NCI-H446 (cell line): ENCODE data around the gene KCNT1.

Source experiments
- DNase-seq, 2 experiments: peaks; one replicate each; lab custom pipeline; 2025; lab: John Stamatoyannopoulos, UW

KCNT1 gene

DNA sequence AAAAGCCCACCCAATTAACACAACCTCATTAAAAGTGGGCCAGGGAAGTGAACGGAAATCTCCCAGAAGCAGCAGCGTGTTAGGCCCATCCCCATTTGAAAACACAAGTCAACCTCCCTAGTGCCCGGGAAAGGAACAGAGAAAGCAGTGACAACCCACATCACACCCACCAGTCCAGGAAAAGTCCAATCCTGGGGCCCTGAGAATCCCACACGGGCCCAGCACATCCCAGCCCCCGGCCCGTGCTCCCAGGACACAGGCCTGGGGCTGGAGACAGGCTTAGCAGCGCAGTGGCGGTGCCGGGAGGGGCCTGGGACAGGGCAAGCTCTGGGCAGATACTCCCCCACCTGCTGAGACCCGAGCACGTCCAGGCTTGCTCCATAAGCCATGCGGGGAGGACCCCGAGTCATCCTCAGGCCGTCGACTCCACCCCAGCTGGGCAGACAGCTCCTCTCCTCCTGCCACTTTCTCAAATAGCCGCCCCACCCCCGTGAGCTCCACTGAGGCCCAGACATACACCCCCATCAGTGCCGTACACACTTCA, 101.0 kb downstream of the KCNT1 start:
- no peak for DNase-seq

DNA sequence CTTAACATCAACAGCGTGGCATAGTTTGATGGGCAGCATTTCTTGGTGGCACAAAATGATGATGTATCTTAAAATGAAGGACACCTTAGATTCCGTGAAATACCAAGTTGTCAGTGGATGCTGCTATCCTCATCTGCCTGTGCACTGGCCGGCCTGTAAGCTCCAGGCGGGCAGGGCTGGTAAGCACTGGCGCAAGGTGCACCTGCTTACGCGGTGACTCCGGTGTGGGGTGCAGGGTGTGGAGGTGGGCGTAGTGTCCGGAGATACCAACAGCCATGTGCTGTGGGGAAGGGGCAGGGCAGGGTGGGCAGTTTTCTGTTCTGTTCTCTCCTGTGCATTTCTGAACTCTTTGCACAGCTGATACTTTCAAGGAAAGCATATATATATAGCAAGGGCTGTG, 101.5 kb downstream of the KCNT1 start:
- DNase-seq: no peak

DNA sequence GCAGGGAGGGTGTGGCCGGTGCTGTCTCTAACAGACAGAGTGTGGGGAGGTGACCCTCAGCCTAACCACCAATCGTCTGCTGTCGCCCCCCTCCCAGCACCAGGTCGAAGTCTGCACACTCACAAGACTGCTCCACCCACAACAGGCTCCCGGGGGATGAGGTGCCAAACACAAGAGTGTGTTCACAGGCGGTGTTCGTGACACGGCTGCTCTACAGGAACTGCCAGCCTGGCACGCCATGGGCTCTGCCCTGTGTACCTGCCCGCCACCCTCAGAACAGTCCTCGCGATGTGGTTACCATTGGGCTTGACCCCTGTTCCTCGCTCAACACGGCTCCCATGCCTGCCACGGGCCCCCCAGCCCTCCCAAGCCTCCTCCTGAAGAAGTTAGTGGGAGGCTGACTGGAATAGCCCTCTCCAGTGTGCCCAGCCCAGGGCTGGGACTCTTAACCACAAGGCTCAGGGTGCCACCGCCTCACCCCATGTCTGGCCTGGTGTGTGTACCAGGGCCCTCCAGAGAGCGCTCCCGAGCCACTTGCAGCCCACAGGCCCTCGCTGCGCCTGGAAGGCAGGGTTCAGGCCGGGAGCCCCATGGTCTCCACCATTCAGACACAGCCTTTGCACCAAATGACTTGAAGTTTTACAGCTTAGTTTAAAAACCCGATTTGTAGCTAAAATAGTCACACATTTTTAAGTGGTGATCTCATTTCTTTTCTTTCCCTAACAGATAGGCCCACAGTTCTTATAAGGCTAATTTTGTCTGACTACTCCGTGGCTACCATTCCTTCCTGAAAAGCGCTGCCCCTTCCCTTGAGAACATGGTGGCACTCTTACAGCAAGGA, 102.8 kb downstream of the KCNT1 start:
- DNase-seq: no peak

DNA sequence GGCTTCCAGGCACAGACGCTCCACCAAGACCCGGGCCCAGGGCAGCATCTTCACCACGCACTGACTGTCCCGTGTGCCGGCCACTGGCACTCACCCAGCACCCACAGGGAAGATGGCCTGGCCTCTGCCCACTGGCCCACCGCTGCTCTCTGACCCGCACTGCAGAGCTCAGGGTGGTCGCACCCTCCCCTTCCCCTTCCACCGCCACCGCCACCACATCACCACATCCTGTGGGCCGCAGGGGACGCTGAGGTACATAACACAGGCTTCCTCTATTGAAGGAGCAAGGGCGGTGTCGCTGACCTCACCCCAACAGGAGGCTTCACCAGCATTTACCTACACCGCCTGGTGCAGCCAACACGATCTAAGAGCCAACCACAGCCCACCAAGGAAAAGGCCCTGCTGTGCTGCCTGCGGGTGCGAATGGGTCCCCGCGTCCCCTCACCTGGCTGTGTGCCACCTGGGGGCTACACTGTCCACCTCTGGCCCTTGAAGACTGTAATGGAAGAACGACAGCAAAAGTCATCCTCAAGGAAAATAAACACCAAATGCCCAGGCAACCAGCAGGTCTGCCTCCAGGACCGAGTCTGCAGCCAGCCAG, 103.5 kb downstream of the KCNT1 start:
- no peak for DNase-seq

DNA sequence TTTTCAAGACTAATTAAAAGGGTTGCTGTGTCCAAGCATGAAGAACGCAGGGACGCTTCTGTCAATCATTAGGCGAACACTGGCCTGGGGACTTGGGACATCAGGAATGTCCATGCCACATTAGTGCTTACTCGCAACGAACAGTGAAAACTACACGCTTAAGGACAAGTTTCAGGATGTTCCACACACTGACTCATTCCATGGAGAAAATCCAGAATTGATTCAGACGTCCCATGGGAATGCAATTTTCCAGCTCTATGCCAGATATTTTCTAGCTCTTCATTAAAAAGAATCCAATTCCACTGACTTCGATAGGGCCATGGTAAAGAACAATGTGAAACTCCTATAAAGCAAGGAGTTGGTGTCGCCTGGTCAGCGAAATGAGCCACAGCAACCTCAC, 107.2 kb downstream of the KCNT1 start:
- no peak for DNase-seq

DNA sequence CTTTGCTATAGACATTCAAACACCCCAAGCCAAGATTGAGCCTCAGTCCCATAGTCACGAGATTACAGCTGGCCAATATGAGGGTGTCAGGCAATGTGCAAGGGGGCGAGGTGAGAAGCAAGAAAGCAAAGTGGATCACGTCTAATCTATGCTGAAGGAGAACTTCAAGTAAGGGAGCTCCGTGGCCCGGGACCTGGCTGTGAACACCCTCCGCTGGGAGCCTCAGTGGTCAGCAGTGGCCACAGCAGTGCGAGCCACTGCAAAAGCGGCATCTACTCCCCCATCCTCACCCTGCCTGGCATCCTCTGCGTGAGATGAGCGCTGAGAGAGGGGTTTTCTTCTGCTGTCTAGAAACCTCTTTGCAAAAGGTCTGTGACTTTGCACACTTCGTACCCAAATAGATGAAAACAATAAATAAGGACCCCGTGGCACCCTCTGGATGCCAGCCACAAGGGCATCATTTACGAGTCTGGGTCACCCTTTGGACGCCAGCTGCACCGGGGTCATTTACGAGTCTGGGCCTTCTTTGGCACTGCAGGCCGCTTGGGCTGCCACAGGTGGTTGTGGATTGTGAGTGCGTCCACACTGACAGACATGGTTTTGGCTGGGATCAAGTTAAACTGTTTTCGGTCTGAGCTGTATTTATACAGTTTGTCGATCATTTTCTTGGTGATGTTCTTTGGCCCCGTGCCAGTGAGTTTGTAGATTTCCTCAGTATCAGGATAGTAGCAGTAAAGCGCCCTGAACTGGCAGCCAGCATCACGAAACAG, 109.0 kb downstream of the KCNT1 start:
- DNase-seq: no peak

DNA sequence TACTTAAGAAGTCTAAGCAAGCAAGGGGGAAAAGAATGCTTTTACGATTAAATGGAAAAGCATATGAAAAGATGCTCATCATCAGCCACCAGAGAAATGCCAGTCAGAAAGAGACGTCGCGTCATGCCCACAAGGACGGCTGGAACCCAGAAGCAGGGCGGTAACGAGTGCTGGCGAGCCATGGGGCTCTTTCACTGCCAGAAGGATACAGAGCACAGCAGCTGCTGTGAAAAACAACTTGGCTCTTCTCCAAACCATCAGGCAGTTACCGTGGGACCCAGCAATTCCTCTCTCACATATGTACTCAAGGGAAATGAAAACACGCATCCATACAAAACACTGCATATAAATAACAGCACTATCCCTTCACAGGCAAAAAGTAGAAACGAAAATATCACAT, 109.8 kb downstream of the KCNT1 start:
- DNase-seq: peak in 1 of 2 experiments; percentile 60

DNA sequence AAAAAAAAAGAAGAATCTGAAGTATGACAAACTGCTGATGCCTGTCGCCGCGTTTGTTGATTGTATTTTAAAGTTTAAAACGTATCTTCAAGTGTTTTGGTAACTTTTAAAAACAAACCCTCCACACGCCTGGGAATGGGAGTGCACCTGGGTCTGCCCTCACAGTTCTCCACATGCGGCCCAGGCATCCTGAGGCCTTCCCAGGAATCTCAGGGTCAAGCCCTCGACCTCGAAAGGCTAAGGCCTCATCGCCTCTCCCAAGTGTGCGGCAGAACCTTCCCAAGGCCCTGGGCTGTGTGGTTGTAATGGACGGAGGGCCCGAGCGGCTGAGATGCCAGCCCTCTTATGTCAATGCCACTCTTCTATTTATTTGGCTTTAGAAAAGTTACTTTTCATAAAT, 111.0 kb downstream of the KCNT1 start:
- DNase-seq: no peak

DNA sequence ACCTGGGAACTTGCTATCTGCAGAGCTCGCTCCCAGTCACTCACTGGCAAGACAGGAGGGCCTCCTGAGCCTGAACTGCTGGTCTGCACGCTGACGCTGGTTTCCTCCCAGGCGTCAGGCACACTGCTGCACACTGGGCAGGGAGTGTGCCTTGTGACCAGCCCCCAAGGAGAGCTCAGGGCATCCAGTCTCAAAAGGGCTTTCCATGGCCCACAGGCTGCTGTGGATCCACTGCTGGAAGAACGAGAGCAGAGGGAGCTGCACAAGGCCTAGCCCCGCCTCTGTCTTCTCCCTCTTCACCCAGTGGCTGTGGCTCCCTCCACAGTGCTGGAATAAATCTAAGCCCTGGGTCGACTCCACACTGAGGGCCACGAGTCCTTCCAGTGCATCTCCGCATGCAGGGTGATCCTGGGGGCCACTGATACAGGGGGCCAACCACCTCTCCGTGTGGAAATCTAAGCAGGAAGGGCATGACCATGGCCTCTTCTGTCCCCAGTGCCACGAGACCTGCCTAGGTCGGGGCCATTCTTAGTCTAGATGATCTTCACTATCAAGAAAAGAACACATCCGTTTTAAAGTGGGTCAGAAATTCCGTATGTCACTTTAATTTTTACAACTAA, 111.8 kb downstream of the KCNT1 start:
- DNase-seq: no peak

DNA sequence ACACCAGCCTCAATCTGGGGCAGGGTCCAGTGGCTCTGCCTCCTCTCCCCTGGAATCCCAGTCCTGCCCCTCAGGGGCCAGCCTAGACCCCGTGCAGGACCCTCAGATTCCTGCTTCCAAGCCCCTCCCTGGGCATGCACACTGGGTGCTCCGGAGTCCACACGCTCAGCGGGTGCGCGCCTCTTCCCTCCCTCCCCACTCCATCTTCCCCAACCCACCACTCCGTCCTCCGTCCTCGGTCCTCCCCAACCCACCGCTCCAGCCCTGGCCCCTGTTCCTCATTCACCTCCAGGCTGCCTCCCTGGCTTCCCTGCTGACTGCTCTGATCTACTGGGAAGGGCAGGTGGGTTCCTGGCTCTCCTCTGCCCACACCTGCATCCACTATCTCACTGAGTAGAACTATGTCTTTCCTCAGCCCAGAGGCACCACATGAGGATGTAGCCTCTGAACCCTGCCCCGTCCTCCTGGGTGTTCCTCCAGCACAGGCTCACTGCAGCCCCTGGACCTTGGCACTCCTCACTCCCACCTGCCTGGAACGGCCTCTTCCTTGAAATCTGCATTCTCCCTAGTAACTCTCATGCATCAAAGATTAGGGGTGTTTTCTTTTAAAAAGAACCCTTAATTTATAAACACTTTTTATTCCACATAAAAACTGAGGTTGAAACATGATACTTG, 112.6 kb downstream of the KCNT1 start:
- DNase-seq: no peak

DNA sequence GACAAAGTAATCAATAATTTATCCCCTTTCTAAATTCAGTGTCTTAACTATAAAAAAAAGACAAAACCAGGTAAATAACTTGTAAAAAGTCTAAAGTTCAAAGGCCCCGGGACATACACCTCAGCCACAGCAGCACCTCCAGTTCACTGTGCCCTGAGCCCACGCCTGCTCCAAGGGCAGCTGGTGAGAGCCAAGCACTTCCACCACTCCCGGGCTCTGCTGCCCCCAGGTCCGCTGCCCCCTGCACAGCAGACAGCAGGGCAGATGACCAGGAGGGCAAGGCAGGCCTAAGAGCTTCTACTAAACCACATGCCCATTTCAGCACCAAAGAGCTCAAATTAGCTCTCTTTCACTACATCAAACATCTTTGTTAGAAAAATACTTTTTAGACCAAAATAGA, 113.4 kb downstream of the KCNT1 start:
- DNase-seq: no peak

DNA sequence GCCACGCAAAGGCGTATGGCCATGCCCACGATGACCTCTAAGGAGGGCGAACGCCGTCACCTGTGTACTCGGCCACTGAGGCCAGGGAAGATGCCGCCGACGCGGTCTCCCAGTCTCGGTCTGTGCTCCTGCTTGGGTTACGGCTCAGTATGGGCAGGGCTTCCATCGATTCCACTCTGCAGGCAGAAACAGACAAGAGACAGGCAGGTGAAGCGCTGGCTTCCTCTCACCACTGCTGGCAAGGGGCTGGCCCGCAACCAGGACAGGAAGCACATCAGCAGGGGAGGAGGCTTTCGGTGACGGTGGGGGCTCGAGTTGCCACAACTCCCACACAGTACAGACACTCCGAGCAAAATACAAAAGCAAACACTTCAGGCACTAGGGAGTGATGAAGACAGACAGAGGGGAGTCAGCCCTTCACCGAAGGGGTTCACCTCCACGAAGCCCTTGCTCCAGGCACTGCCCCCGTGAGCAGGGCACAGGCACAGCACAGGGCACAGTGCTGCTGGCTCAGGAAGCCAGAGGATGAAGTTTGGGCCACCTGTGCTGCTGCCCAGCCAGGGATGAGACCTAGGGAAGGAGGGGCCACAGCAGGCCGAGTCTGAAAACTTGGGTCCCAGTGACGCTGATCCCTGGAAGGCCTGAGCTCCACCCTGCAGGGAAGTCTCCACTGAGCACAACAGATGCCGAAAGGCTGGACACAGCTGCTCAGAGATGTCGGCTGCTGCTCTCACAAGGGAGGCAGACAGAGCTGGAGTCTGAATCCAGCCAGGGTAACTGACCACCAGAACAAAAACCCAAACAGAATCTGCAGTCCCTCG, 114.1 kb downstream of the KCNT1 start:
- no peak for DNase-seq

DNA sequence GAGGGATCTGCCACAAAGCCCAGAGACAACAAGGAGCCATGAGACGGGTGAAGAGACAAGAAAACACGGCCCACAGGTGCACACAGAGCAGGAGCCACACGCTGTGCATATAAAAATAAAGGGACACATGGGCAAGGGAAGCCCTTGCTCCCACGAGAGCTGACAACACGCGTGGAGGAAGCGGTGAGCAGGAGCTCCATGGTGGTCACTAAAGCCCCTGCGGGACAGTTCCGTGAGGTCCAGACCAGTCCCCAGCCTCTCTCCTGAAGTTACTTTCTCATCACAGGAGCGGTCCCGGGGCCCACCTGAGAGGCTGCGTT, 114.6 kb downstream of the KCNT1 start:
- no peak for DNase-seq

DNA sequence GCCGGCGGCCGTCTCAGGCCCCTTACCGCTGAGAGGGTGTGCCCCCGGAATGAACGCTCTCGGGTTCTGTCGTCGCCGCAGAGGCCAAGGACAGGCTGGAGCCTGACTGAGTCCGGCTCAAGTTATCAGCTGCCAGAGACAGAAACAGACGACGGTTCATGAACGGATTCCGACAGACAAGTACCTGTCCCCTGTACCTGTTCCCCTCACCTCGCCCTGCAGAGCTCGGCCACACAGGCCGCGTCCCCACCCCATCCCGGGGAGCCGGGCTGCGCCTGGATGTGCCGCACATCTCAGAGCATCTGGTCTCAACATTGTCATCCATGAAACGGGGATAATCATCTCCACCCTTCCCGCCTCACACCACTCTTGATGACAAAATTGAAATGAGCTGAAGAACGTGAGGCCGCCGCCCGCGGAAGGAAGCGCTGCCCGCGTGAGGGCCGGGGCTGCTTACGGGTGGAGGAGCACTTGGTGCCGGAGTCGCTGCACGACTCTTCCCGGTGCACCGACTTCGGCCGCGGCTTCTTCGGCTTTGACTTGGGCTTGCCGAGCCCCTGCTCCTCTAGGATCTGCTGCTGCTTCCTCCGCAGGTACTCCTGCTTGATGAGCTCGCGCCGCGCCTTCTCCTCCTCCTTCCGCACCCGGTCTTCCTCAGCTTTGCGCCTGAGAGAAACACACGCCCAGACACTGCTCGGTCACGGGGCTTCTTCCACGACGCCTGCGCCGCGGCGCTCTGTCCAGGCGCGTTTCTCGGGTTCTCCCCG, 116.1 kb downstream of the KCNT1 start:
- no peak for DNase-seq

DNA sequence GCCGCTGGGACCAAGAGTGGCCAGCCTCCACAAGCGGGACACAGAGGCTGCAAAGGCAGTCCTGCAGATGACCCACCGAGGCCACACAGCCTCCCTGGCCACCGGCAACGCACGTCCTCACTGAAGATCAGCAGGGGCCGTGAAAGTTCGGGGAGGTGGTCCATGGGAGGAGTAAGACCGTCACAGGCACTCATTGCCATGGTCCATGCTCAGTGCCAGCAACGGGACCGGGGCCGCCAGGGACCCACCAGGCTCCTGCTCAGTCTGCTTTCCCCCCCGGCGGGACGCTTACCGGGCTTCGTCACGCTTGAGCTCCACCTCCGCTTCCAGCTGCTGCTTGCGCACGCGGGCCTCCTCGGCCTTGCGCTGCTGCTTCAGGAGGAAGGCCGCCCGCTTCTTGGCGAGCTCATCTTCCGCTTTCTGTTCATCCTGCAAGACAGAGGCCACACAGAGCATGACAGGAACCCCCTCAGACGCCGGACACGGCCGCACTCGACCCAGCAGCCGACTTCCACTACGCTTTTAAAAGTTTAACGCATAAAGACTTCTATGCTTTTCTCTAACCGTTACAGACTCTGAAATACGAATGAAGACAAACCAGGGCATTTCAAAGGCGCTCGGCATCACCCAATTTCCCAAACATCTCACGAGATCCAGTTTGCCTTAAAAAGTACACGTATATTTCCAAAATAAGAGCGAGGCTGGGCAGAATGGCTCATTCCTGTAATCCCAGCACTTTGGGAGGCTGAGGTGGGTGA, 116.9 kb downstream of the KCNT1 start:
- DNase-seq: no peak

DNA sequence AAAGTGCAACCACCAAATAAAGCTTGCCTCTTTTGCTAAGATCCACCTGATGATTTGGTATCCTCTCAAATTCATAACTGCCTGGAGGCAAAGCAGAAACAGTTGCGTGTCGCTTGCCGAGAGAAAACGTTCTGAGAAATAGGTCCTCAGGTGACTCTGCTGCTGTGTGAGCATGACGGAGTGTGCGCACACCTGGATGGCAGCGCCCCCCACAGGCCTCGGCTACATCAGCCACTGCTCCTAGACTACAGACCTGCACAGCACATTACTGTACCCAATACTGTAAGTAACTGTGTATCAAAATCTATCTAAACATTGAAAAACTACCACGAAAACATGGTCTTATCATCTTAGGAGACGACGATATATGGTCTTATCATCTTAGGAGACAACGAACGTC, 117.9 kb downstream of the KCNT1 start:
- no peak for DNase-seq

DNA sequence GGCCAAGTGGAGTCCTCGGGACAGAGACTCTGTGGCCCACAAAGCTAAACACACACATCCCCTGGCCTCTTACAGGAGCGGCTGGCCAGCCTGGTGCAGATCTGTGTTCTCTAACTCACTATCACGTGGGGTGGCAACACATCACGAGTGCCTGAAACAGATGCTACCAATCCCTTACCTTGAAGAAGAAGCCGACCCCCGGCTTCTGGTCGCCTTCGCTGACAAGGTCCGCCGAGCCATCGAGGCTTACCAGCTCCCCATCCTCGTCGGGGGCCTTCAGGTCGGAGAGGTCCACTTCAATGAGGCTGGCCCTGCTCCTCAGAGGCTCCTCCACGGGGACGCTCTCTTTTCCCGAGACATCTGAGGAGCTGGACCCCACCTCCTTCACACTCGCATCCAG, 118.7 kb downstream of the KCNT1 start:
- no peak for DNase-seq

DNA sequence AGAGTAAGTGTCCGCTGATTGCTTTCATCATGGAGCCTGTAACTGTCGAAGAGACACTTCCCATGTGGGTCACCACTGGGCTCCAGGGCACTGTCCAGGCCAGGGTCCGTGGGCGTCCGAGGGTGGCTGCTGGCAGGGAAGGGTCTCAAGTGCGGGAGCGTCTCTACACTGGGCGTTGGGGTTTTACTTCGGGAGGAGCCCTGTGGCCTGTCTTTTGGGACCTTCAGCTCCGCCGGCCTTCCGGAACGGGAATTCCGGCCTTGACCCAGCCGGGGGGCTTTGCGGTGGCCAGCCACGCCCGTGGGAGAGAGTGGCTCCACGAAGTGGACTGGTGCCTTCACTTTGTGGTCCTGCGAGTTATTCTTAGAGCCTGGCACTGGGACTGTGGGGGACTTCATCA, 119.1 kb downstream of the KCNT1 start:
- no peak for DNase-seq

DNA sequence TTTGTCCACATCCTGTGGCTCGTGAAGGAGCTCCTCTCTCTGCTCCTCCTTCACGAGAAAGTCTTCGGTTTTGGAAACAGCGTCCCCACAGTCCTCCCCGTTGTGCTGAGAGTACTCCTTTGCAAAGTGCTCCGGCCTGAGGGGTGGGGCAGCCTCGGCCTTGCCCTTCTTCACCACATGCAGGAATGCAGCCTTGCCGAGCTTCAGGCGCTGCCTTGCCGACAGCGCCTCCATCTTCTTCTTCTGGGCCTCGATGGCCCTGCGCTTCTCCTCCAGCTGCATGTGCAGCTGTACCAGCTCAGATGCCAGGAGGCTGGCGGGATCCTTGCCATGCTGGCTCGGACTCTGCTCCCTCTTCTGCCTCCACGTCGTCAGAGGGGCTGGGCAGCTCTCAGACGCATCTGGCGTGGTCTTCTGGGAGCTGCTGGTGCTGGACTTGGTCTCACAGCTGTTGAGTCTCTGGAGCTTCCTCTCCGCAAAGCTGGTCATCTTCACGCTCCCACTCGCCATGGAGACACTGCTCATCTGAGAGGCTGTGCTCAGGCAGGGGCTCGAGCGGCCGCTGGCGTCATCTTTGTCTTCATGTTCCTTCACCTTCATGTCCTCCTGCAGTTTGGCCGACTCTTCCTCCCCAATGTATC, 119.9 kb downstream of the KCNT1 start:
- DNase-seq: no peak
